ENCODE data around the gene TMED9.

The TMED9 gene

GRCh38 chr5:177588413-177588909, 3.5 kb upstream of the TMED9 start:
- no peak for DNase-seq

- DNase-seq, result no peak
Measured at GRCh38 chr5:177590406-177590805, 1.6 kb upstream of the TMED9 start.

- no peak for DNase-seq
Measured at GRCh38 chr5:177591690-177592009, 353 bp upstream of the TMED9 start.

GRCh38 chr5:177592905-177593304, 902 bp downstream of the TMED9 start:
- no peak for DNase-seq

- DNase-seq, result no peak
Measured at GRCh38 chr5:177593511-177593910, 1.5 kb downstream of the TMED9 start.

- no peak for DNase-seq
Measured at GRCh38 chr5:177594071-177594470, 2.1 kb downstream of the TMED9 start.

GRCh38 chr5:177595026-177595585, 3.1 kb downstream of the TMED9 start:
- no peak for DNase-seq

DNA sequence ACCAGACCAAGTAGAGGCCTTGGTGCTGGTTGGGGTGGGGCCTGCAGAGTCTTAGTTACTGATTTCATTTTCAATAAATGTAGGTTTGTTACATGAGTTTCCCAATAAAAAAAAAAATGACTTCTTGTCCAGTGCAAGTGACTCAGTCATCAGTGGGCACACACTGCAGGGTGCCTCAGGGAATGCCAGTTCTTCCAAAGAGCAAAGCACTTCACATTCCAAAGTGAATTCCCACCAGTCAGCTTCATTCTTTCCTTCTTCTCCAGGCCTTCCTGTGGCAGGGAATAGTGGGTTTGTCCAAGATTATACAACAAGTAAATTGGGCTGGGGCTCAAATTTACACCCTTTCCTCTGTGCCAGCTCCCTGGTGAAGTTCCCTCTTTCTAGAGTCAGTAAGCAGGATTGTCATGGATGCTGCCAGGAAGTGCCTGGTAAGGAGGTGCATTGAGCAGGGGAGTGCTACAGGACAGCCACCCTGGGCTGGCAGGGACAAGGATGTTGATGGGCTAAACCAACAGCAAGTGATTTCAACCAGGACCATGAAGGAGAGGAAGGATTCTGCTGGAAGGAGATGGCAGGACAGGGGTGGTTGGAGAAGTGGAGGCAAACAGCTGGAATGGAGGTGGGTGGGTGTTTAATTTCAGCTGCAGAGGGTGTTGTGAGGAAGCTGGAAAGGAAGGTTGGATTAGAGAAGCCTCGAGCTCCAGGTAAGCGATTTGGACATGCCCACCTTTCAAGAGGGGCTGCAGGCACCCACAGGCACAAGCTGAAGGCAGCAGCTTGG, 4.2 kb downstream of the TMED9 start:
- no peak for DNase-seq

- DNase-seq, result no peak
Measured at GRCh38 chr5:177596775-177597238, 4.8 kb downstream of the TMED9 start.

DNA sequence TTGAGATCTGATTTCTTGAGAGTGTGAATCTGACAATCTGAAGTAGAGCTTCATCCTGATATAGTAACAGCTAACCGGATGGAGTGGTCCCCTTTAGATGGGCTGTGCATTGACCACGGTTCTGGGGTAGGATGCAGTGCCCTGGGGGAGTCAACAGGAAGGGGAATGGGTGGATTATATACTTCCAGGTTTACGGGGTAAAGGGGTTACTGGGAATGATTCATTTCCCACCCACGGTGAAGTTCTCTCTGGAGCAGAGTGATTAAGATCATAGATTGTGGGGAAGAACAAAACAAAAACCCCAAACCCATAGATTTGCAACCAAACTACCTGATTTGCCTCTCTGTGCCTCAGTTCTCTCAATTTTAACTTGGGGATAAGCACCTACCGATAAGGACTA, 6.5 kb downstream of the TMED9 start:
- no peak for DNase-seq

GRCh38 chr5:177599731-177600507, 7.9 kb downstream of the TMED9 start, which contains the start of gene B4GALT7:
Gene B4GALT7, plus strand, starts transcription at chr5:177600132. Its CDS starts 79 bp downstream, at chr5:177600211.
- DNase-seq, result peak; percentile 43

DNA sequence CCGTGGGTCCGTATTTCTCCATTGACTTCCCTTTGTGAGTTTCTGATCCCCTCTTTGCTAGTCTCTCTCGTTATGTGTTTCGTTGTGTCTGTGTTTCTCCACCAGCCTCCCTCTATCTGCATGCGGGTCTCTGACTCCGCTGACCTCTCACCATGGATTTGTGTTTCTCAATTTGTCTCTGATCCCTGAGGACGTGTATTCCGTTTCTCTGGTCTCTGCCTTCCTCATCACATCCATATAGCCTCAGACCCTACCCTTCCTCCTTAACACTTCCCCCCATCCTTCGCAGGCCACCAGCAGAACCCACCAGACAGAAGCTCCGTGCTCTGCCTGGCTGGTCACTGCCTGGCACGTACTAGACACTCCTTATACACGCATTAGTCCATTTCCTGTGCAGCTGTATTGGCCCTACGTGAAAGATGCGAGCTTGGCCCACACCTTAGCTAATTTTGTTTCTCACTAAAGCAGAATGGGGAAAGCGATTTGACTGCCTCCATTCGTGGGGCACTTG, 8.6 kb downstream of the TMED9 start:
- DNase-seq, result no peak

DNA sequence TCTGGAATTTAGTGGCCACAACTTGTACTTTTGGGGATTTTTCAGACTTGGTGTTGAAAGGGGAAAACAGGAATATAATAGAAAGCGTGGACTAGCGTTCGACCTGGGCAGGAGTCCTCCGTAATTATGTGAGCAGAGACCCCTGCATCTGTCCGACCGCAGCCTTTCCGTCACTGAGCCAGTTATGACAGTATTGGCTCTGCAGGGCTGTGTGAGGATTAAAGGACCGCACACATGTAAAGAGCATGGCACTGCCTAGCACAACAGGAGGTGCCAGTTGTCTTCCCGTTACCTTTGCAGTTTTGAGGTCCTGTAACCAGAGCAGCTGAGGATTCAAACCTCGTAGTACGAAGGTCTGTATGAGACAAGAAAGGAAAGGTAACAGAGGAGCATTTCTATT, 9.1 kb downstream of the TMED9 start:
- no peak for DNase-seq

GRCh38 chr5:177601577-177602457, 9.8 kb downstream of the TMED9 start:
- DNase-seq, result no peak

- no peak for DNase-seq
Measured at GRCh38 chr5:177602458-177602830, 10.4 kb downstream of the TMED9 start.

- no peak for DNase-seq
Measured at GRCh38 chr5:177603631-177604030, 11.6 kb downstream of the TMED9 start.

DNA sequence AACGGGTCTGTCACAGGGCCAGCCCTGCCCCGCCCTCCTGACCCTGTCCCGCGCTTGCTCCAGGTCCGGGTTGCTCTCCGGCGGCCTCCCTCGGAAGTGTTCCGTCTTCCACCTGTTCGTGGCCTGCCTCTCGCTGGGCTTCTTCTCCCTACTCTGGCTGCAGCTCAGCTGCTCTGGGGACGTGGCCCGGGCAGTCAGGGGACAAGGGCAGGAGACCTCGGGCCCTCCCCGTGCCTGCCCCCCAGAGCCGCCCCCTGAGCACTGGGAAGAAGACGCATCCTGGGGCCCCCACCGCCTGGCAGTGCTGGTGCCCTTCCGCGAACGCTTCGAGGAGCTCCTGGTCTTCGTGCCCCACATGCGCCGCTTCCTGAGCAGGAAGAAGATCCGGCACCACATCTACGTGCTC, 12.1 kb downstream of the TMED9 start:
- no peak for DNase-seq

DNA sequence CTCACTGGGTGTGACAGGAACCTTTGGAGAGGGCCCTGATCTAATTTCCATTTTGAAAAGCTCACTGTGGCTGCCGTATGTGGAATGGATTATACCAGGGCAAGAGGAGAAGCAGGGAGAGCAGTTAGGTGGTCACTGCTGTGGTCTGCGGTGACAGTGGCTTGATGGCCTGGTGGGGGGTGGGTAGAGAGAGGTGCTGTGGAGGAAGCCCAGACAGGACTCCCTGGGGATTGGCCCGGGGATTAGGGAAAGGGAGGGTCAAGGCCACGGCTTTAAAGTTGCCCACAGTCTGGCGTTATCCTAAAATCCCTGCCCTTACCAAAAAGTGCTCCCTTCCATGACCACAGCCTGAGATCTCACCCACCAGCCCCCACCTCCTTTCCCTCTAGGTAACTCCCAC, 12.7 kb downstream of the TMED9 start:
- DNase-seq, result no peak

GRCh38 chr5:177605078-177605477, 13.1 kb downstream of the TMED9 start:
- no peak for DNase-seq

GRCh38 chr5:177605667-177606066, 13.7 kb downstream of the TMED9 start:
- no peak for DNase-seq

DNA sequence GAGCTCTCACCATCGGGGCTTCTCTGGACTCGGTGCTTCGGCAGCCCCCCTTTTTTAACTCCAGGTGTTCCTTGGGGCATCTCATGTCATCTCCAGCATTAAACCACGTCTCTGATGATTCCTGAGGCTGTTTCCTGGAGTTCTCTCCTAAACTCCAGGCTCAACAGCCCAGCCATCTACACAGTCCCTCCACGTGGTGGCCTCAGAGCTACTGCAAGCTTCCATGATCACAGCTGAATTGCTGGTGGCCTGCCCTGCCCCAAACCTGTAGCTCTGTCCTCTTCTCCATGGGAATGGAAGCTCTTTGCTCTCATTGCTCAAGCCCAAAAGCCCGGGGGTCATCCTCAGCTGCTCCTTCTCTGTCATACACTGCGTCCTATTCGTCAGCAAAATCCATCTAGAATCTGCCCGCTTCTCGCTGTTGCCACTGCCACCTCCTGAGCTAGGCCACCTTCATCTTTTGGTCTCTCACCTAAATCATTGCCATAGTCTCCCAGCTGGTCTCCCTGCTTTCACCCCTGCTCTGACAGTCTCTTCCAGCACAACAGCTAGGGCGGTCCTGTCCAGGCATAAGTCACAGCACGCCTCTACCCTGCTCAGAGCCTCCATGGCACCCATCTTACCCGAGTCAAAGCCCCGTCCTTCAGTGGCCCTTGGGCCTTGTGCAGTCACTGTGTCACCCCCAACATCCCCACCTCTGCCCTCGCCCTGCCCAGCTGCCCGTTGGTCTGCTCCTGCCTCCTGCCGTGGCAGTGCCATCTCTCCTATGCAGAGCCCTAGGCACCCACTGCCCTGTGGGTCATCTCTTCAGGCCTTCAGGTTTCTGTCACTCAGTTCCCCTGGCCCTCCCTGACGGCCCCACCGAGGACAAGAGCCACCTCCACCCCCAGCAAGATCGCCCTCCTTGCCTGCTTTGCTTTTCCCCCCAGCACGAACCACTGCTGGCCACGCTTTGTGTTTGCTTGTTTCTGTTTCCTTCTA, 14.4 kb downstream of the TMED9 start:
- no peak for DNase-seq
